GM12891 (cell line): ENCODE data around the gene BIK.
A peak's percentile ranks its signal among the peaks of the same experiment; 100 is the strongest.

Experiments used
- PAX5 ChIP-seq: IDR thresholded peaks from 2 replicates; pipeline ENCODE4 v1.6.1; 2011; ENCODE audit warnings: low read length, moderate library complexity, mild to moderate bottlenecking; ENCODE audit not compliant: insufficient read depth, severe bottlenecking
- POLR2A ChIP-seq: IDR thresholded peaks from 2 replicates; pipeline ENCODE4 v1.6.1; 2011; ENCODE audit warnings: low read depth, low read length, control low read depth
- POLR2AphosphoS5 ChIP-seq: IDR thresholded peaks from 2 replicates; pipeline ENCODE4 v1.6.1; 2011; ENCODE audit warnings: low read depth, low read length, control low read depth
- POU2F2 ChIP-seq: IDR thresholded peaks from 2 replicates; pipeline ENCODE4 v1.6.1; 2011; ENCODE audit warnings: low read depth, mild to moderate bottlenecking, control low read depth, low read length, moderate library complexity
- TAF1 ChIP-seq: IDR thresholded peaks from 2 replicates; pipeline ENCODE4 v1.6.1; 2011; ENCODE audit warnings: low read depth, low read length, control low read depth

DNA sequence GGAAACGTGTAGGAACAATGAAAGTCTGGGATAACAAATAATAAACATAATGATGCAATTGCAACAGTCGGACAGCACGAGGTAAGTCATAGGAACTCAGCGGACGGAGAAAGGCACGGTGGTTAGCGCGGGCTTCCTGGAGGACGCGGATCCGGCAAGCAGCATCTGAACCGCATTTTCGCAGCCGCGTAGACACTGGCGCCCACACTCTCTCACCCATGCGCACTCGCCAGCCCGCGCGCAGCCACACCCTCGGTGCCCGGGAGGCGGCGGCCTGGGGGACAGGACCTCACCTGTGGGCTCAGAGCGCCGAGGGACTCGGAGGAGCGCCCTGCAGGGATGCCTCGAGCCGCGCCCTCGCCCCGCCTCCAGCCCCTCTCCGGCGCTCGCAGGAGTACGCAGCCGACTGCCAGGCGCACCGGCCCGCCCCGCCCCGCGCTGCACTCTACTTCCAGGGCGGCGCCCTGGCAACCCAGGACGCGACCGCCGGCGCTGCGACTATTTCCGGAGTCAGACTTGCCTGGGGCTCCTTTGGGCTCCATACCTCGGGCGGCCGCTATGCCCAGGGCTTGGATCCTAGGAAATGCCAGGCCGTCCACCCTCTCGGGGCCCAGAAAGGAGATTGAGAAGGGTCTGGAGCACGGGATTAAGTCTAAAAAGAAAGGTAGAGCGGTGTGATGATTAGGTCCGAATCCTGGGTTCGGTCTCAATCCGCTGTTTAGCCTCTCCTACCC lies 21.4 kb upstream of the BIK start, which contains the start of gene TTLL1:
- 0 out of 2 replicates have a peak, but pooled peaks have one; percentile 40 for TF ChIP-seq POLR2A
- TF ChIP-seq POLR2AphosphoS5: no peak
- TF ChIP-seq PAX5: no peak
- no peak for TF ChIP-seq POU2F2
- no peak for TF ChIP-seq TAF1
